Testis (tissue), 2 donors: ENCODE measurements around the gene ATL1.

ENCODE experiments used
- POLR2A ChIP-seq: fragments of 450-650 bp; IDR thresholded peaks from one replicate; pipeline ENCODE4 v1.6.1; 2017; ENCODE audit warnings: antibody characterized with exemption, mild to moderate bottlenecking, moderate library complexity
- TF ChIP-seq, protein P1 (sequence below), 3 experiments: fragments of 450-650 bp in 2 of 3; fragments of 200-600 bp in 1 of 3; sonication (generic) in 1 of 3; IDR thresholded peaks; one replicate each; pipeline ENCODE4 v1.5.1; 2016 to 2019; ENCODE audit warnings: antibody characterized with exemption in 3 of 3, mild to moderate bottlenecking in 2 of 3, moderate library complexity in 1 of 3

DNA sequence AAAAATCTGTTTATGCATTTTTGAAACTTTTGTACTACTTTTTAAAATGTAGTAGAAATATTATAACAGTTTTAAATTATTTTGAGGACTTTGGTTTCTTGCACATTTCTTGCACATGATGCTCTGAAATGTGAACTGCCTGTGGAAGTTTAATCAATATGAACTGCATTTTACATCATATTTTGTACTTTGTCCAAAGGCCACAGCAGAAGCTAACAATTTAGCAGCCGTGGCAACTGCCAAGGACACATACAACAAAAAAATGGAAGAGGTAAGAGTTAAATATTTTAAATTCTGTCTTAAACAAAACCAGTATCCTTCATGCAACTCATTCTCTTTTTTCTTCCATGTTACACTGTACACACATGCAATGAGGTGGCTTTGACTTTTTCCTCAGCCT is 63.0 kb downstream of the ATL1 start:
- TF ChIP-seq, protein P1, sequence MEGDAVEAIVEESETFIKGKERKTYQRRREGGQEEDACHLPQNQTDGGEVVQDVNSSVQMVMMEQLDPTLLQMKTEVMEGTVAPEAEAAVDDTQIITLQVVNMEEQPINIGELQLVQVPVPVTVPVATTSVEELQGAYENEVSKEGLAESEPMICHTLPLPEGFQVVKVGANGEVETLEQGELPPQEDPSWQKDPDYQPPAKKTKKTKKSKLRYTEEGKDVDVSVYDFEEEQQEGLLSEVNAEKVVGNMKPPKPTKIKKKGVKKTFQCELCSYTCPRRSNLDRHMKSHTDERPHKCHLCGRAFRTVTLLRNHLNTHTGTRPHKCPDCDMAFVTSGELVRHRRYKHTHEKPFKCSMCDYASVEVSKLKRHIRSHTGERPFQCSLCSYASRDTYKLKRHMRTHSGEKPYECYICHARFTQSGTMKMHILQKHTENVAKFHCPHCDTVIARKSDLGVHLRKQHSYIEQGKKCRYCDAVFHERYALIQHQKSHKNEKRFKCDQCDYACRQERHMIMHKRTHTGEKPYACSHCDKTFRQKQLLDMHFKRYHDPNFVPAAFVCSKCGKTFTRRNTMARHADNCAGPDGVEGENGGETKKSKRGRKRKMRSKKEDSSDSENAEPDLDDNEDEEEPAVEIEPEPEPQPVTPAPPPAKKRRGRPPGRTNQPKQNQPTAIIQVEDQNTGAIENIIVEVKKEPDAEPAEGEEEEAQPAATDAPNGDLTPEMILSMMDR (IDR thresholded peaks at IDR 0.05), result no peak
- no peak for TF ChIP-seq POLR2A
